Sigmoid colon (tissue), 7 donors: Measurements from ENCODE around the gene VRK1. TPM values are rescaled to one million over a fixed set of nuclear protein-coding genes. Genes with fewer than 3 reads are reported as not detected.

Experiments
- DNase-seq: peaks from one replicate; pipeline ENCODE4 v3.0.0-alpha.2; 2019
- H3K27ac ChIP-seq, 4 donors: fragments of 200-600 bp; sonication (generic); one replicate each; pipeline ENCODE4 v1.5.1; 2016 to 2019; ENCODE audit warnings: mild to moderate bottlenecking in 1 of 4
- H3K27me3 ChIP-seq, 3 donors: fragments of 200-600 bp; sonication (generic); one replicate each; pipeline ENCODE4 v1.5.1; 2019; ENCODE audit warnings: mild to moderate bottlenecking in 1 of 3
- H3K36me3 ChIP-seq, 4 donors: fragments of 200-600 bp; sonication (generic); one replicate each; pipeline ENCODE4 v1.5.1; 2016 to 2019
- H3K4me1 ChIP-seq, 4 donors: fragments of 200-600 bp; sonication (generic); one replicate each; pipeline ENCODE4 v1.5.1; 2017 to 2019
- H3K4me3 ChIP-seq, 4 donors: fragments of 200-600 bp; sonication (generic); one replicate each; pipeline ENCODE4 v1.5.1; 2017 to 2019; ENCODE audit warnings: mild to moderate bottlenecking in 2 of 4, moderate library complexity in 1 of 4
- H3K9me3 ChIP-seq, 4 donors: fragments of 200-600 bp in 3 of 4; sonication (generic) in 3 of 4; one replicate each; pipeline versions ENCODE4 v1.5.1 to v1.6.1; 2013 to 2019
- CTCF ChIP-seq, 4 experiments: fragments of 450-650 bp in 3 of 4; fragments of 200-600 bp in 1 of 4; IDR thresholded peaks; one replicate each; pipeline ENCODE4 v1.5.1; 2016 to 2019; ENCODE audit warnings: antibody characterized with exemption in 4 of 4, mild to moderate bottlenecking in 3 of 4, moderate library complexity in 2 of 4
- EP300 ChIP-seq, 4 donors: sonication (generic); formaldehyde crosslinking; IDR thresholded peaks; one replicate each; pipeline ENCODE4 v1.6.1; 2017; ENCODE audit warnings: antibody characterized with exemption in 4 of 4
- POLR2A ChIP-seq, 2 donors: fragments of 450-650 bp; IDR thresholded peaks; one replicate each; pipeline ENCODE4 v1.6.1; 2016; ENCODE audit warnings: antibody characterized with exemption in 2 of 2, mild to moderate bottlenecking in 2 of 2, moderate library complexity in 2 of 2
- POLR2AphosphoS5 ChIP-seq, 4 donors: sonication (generic); formaldehyde crosslinking; IDR thresholded peaks; one replicate each; pipeline ENCODE4 v1.6.1; 2017; ENCODE audit warnings: antibody characterized with exemption in 4 of 4
- WGBS, 2 donors: extraction: QIAGEN DNeasy Blood & Tissue Kit; methylation state at CpG; one replicate each; pipeline ENCODE4 v1.1.7; 2013; 5-methylcytosine and 5-hydroxymethylcytosine counted together
- intact Hi-C: fragments of 100-400 bp; cut with DNase I; formaldehyde crosslinking; loops from one replicate; pipeline ENCODE4 v1.15.1; 2023
- polyA plus RNA-seq, 3 donors: library from polyadenylated mRNA; stranded (reverse); fragments of 200-250 nt; gene quantifications; one replicate each; pipeline ENCODE4 v1.2.3, GENCODE V29; 2013
- total RNA-seq, 4 donors: library from RNA; depleted of rRNA; stranded (reverse); fragments of >200 nt; gene quantifications; one replicate each; pipeline ENCODE4 v1.1.0, GENCODE V29; 2016
- donor health status: healthy with polysubstance abuse.
- donor health status: Bipolar disorder and iron deficiency.
- donor health status: healthy.

Gene VRK1
- total and polyA plus RNA-seq, 7 donors, result 7.8 to 25.7 (median 17.9) TPM

DNA sequence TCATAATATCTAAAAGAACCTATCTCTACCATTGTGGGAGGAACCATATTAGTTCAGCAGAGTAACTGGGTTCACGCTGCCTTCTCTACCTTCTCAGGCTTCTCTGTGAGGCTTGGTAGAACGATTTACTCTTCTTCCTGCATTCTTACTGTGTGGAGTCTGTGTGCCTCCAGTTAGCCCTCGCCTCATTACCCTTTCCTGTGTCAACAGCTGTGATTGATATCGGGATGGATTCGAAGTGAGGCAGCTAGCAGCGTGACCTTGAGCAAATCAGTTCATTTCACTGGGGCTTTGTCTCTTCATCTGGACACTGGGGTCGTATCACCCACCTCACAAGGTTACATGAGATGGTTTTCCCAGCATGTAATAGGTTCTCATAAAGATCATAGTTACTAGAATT, 4.6 kb upstream of the VRK1 start:
- intact Hi-C loops, result no loop called here
- H3K4me3 ChIP-seq, result no peak overlapping the region

GRCh38 chr14:96793547-96793946, 3.6 kb upstream of the VRK1 start:
- no peaks in the 10 kb centered on the region for H3K9me3 ChIP-seq
- 24 to 66% methylated on average over 6 of the region's 6 CpGs for WGBS, 2 donors
- no peak for TF ChIP-seq EP300 (IDR thresholded peaks at IDR 0.05)
- no peak for TF ChIP-seq POLR2A (IDR thresholded peaks at IDR 0.05)
- no peak for TF ChIP-seq CTCF (IDR thresholded peaks at IDR 0.05)
- TF ChIP-seq POLR2AphosphoS5 (IDR thresholded peaks at IDR 0.05), result no peak
- no peaks in the 10 kb centered on the region for H3K36me3 ChIP-seq
- H3K4me3 ChIP-seq, result no peak overlapping the region
- no peak for DNase-seq
- H3K4me1 ChIP-seq, result peaks cover 0 to 11% (median 9%) of the 10 kb centered on the region in 4 donors
- no peak overlapping the region for H3K27ac ChIP-seq
- no peaks in the 10 kb centered on the region for H3K27me3 ChIP-seq
- intact Hi-C loops, result no loop called here

More for the DNA sequence above, 4.6 kb upstream of the VRK1 start:
- Histone ChIP-seq H3K27ac (no peak overlapping the region), H3K9me3 (no peaks in the 10 kb centered on the region), H3K36me3 (no peaks in the 10 kb centered on the region), H3K27me3 (no peaks in the 10 kb centered on the region), H3K4me1 (peaks cover 0 to 3% (median under 1%) of the 10 kb centered on the region in 4 donors)
- no peak for DNase-seq
- TF ChIP-seq CTCF (IDR thresholded peaks at IDR 0.05) (no peak), POLR2AphosphoS5 (IDR thresholded peaks at IDR 0.05) (no peak), POLR2A (IDR thresholded peaks at IDR 0.05) (no peak)
- 56 to 63% methylated on average over 7 of the region's 7 CpGs for WGBS, 2 donors

GRCh38 chr14:96795109-96795828, 1.9 kb upstream of the VRK1 start:
- Histone ChIP-seq H3K4me1 (peaks cover 0 to 11% (median 9%) of the 10 kb centered on the region in 4 donors), H3K4me3 (no peak overlapping the region), H3K36me3 (no peaks in the 10 kb centered on the region), H3K27ac (no peak overlapping the region), H3K9me3 (no peaks in the 10 kb centered on the region), H3K27me3 (no peaks in the 10 kb centered on the region)
- intact Hi-C loops, result loop anchor here (5.0 kb wide), 1 partner anchor 293 kb away; the partner anchor contains the start of gene PAPOLA
- no peak for DNase-seq
- WGBS, 2 donors, result 69 to 73% methylated on average over 9 of the region's 9 CpGs
- TF ChIP-seq CTCF (IDR thresholded peaks at IDR 0.05), result no peak
- TF ChIP-seq POLR2AphosphoS5 (IDR thresholded peaks at IDR 0.05), result no peak
- TF ChIP-seq EP300 (IDR thresholded peaks at IDR 0.05), result no peak
- TF ChIP-seq POLR2A (IDR thresholded peaks at IDR 0.05), result no peak

DNA sequence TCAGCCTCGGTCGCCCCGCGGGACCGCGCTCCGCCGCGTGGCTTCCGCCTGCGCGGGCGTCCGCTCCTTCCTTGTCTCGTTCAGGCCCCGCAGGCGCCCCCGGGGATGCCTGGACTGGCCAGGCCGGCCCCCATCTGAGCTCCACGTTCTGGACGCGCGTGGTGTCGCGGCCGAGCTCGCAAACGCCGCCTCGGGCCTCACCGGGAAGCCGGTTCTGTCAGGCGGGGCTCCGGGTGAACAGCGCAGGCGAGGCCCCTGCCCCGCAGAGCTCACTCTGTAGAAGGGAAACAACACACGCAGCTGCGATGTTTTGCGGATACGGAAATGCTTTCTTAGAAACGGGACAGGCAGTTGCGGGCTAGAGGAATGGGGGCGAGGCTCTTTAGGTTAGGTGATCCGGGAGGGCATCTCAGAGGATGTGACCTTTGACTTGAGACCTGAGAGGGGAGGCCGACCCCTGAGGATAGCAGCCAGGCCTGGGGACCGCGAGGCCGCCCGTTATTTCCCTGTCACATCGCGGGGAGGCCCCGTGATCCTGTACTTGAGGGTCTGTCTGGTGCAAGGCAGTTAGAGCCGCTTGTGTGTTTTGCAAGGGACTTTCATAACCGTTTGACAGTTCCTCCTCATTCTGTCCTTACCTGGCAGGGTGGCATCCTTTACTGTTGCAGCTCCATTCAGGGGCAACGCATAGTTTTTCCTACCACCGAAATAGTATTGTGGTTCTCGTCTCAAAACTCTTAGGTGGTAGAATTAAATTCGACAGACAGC, 584 bp downstream of the VRK1 start:
- peaks cover 0 to 11% (median 9%) of the 10 kb centered on the region in 4 donors for H3K4me1 ChIP-seq

More for the DNA sequence above, 584 bp downstream of the VRK1 start:
- intact Hi-C loops, result loop anchor here (5.0 kb wide), 1 partner anchor 295 kb away; the partner anchor contains the start of gene PAPOLA
- H3K4me3 ChIP-seq, result peak overlapping the region; percentile 52 to 77 (median 64)
- no peaks in the 10 kb centered on the region for H3K36me3 ChIP-seq
- DNase-seq, result no peak
- TF ChIP-seq EP300 (IDR thresholded peaks at IDR 0.05) (no peak), POLR2A (IDR thresholded peaks at IDR 0.05) (no peak), POLR2AphosphoS5 (IDR thresholded peaks at IDR 0.05) (no peak), CTCF (IDR thresholded peaks at IDR 0.05) (no peak)
- H3K27ac ChIP-seq, result peak overlapping the region in 3 of 4 donors; percentile 6 to 28 (median 21)
- 1% methylated on average over 59 of the region's 59 CpGs for WGBS, 2 donors
- H3K9me3 ChIP-seq, result no peaks in the 10 kb centered on the region
- no peaks in the 10 kb centered on the region for H3K27me3 ChIP-seq
